SK-N-MC (cell line): ENCODE data around the gene FOXP1.

Source experiments
- DNase-seq: peaks from one replicate; pipeline ENCODE4 v3.0.0-alpha.2; 2011; ENCODE audit warnings: low read depth, low spot score
- H3K27ac ChIP-seq: fragments of 200-600 bp; sonication (generic); 2 replicates; pipeline ENCODE4 v1.5.1; 2016; ENCODE audit warnings: mixed run types
- H3K36me3 ChIP-seq: fragments of 200-600 bp; sonication (generic); 2 replicates; pipeline ENCODE4 v1.6.1; 2017; ENCODE audit warnings: antibody characterized with exemption, low read length, mixed read lengths; ENCODE audit not compliant: insufficient read depth
- H3K4me3 ChIP-seq: fragments of 200-600 bp; sonication (generic); 2 replicates; pipeline ENCODE4 v1.5.1; 2016
- H3K9ac ChIP-seq: fragments of 200-600 bp; sonication (generic); 2 replicates; pipeline ENCODE4 v1.8.0; 2017; ENCODE audit warnings: mixed run types, mixed read lengths; ENCODE audit not compliant: insufficient read length
- H3K9me3 ChIP-seq: fragments of 200-600 bp; sonication (generic); 2 replicates; pipeline ENCODE4 v1.6.1; 2017; ENCODE audit warnings: low read depth, mild to moderate bottlenecking, antibody characterized with exemption, low read length, moderate library complexity, mixed read lengths
- EZH2 ChIP-seq: fragments of 200-600 bp; sonication (generic); IDR thresholded peaks from one replicate; pipeline ENCODE4 v1.6.1; 2017; ENCODE audit warnings: antibody characterized with exemption
- FOXP2 ChIP-seq: optimal IDR thresholded peaks from 2 replicates; pipeline ENCODE3; 2011; ENCODE audit warnings: mild to moderate bottlenecking, moderate library complexity; ENCODE audit not compliant: insufficient read depth; ENCODE audit errors: extremely low read length, control extremely low read depth
- POLR2AphosphoS5 ChIP-seq: IDR thresholded peaks from 2 replicates; pipeline ENCODE4 v1.6.1; 2012; ENCODE audit warnings: mild to moderate bottlenecking, low read depth, low read length, borderline replicate concordance

The FOXP1 gene

GRCh38 chr3:71273453-71273852 lies 310.1 kb downstream of the FOXP1 start:
- no peak for TF ChIP-seq POLR2AphosphoS5
- no peak for TF ChIP-seq EZH2
- no peak for TF ChIP-seq FOXP2
- Histone ChIP-seq H3K27ac (no peak overlapping the region), H3K4me3 (no peak overlapping the region), H3K9me3 (no peaks in the 10 kb centered on the region), H3K36me3 (no peaks in the 10 kb centered on the region), H3K9ac (no peak overlapping the region)
- no peak for DNase-seq

DNA sequence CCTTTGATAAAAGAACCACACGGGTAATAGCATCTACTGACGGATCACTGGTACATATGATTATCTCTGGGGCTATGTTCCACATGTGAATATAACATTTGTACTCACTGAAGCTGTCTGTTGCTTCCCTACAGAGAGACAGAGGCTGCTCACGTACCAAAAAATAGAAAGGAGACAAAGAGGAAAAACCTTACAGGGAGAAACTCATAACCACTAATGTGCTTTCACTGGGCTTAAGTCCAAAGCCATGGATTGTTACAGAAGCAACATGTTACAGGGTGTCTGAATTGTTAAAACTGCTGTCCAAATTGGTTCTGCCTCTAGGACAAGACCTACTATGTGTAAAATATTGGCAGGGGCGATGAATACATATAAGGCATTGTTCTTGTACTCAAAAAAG lies 311.9 kb downstream of the FOXP1 start:
- no peaks in the 10 kb centered on the region for H3K9me3 ChIP-seq
- no peak overlapping the region for H3K9ac ChIP-seq
- TF ChIP-seq FOXP2 (no peak), EZH2 (no peak), POLR2AphosphoS5 (no peak)
- no peaks in the 10 kb centered on the region for H3K36me3 ChIP-seq
- H3K4me3 ChIP-seq = no peak overlapping the region
- H3K27ac ChIP-seq = no peak overlapping the region
- no peak for DNase-seq

DNA sequence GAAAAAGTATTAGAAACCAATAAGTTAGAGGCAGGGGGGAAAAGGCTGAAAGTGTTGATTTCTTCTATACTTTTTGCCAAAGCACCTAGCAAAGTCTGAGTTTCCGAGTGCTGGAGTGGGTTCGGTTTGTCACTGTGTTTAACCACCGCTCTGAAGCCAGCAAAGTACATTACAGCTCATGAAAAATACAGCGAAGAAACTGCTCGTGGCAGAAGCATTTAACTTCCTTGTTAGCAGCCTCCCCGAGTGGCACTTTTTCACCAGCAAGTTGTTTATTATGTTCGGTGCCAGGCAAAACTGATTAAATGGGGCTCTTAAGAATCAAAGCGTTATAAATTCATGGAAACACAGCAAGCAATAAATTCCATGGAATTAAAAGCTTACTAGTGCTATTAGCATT lies 313.6 kb downstream of the FOXP1 start:
- no peak for DNase-seq
- TF ChIP-seq FOXP2 (no peak), POLR2AphosphoS5 (no peak), EZH2 (no peak)
- no peak overlapping the region for H3K27ac ChIP-seq
- H3K4me3 ChIP-seq = no peak overlapping the region
- H3K36me3 ChIP-seq = no peaks in the 10 kb centered on the region
- H3K9ac ChIP-seq = no peak overlapping the region
- no peaks in the 10 kb centered on the region for H3K9me3 ChIP-seq

DNA sequence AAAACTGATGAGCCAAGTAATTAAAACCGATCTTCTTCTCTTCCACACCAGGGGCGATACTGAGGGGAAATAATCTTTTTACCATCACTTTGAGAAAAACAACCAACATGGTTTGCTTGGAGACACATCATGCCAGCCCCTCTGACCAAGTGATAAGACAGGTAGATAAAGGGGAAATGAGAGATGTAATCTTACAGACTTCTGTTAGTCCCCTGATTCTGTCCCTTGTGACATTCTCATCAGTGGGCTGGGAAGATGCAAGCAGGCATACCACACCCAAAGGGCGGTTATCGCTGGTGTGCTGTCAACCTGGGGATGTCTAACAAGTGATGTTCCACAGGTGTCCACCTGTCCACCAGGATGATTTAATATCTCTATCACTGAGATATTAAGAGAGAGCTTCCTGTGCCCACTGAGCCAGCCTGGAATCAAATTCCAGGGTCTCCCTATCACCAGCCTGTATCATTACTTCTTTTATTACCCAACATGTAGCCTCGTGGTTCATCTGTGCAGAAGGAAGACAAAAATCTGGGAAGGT lies 315.0 kb downstream of the FOXP1 start:
- Histone ChIP-seq H3K4me3 (no peak overlapping the region), H3K27ac (no peak overlapping the region)

GRCh38 chr3:71266875-71267274 lies 316.7 kb downstream of the FOXP1 start:
- Histone ChIP-seq H3K4me3 (no peak overlapping the region), H3K9ac (no peak overlapping the region), H3K36me3 (no peaks in the 10 kb centered on the region), H3K9me3 (no peaks in the 10 kb centered on the region), H3K27ac (no peak overlapping the region)
- no peak for DNase-seq
- TF ChIP-seq FOXP2 = no peak
- no peak for TF ChIP-seq EZH2
- no peak for TF ChIP-seq POLR2AphosphoS5

More for the DNA sequence above, 315.0 kb downstream of the FOXP1 start:
- DNase-seq = no peak
- Histone ChIP-seq H3K9ac (no peak overlapping the region), H3K36me3 (no peaks in the 10 kb centered on the region), H3K9me3 (no peaks in the 10 kb centered on the region)
- TF ChIP-seq POLR2AphosphoS5 (no peak), EZH2 (no peak), FOXP2 (no peak)

DNA sequence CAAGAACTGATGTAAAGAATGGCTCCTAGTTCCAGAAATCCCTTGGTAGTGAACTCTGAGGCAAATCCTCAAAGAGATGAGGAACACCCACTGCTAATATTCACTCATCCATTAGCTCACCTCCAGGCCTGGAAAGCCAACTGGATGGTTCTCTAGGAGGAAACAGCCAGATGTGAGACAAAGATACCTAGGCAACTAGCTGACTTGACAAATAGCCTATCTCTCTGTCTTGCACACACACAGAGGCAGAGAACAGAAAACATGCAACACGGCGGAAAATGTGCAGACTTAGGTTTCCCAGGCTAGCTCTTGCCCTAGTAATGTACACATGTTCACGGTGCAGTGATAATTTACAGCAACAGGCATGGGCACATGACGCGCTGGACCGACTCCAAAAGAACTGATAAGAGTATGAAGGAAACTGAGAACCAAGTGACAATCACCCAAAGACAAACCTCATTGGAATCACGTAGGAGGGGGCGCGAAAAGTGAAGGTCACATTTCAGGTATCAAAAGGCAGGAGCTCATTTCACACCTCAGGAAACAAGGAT lies 318.1 kb downstream of the FOXP1 start:
- no peak for DNase-seq
- H3K9ac ChIP-seq = no peak overlapping the region
- H3K4me3 ChIP-seq = no peak overlapping the region
- no peak for TF ChIP-seq EZH2
- H3K36me3 ChIP-seq = no peaks in the 10 kb centered on the region
- no peaks in the 10 kb centered on the region for H3K9me3 ChIP-seq
- H3K27ac ChIP-seq = no peak overlapping the region

DNA sequence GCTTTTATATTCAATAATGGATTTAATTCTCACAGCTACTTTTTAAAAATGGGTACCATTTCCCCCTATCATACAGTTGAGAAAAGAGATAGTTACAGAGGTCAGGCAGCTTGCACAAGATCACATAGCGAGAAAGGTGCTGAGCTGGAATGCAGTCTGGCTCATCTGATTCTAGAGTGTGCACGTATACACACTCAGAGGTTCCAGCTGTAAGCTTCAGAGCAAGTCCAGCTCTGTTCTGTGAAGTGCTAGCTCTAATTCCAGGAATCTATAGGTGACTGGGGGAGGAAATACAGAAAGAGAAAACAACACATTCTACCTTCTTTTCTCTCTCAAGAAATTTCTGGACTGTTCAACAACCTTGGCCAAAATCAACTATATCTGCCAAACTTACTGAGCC lies 318.7 kb downstream of the FOXP1 start:
- Histone ChIP-seq H3K4me3 (no peak overlapping the region), H3K36me3 (no peaks in the 10 kb centered on the region), H3K27ac (no peak overlapping the region), H3K9ac (no peak overlapping the region), H3K9me3 (no peaks in the 10 kb centered on the region)
- no peak for DNase-seq
- TF ChIP-seq FOXP2 = no peak
- TF ChIP-seq EZH2 = no peak
- no peak for TF ChIP-seq POLR2AphosphoS5

DNA sequence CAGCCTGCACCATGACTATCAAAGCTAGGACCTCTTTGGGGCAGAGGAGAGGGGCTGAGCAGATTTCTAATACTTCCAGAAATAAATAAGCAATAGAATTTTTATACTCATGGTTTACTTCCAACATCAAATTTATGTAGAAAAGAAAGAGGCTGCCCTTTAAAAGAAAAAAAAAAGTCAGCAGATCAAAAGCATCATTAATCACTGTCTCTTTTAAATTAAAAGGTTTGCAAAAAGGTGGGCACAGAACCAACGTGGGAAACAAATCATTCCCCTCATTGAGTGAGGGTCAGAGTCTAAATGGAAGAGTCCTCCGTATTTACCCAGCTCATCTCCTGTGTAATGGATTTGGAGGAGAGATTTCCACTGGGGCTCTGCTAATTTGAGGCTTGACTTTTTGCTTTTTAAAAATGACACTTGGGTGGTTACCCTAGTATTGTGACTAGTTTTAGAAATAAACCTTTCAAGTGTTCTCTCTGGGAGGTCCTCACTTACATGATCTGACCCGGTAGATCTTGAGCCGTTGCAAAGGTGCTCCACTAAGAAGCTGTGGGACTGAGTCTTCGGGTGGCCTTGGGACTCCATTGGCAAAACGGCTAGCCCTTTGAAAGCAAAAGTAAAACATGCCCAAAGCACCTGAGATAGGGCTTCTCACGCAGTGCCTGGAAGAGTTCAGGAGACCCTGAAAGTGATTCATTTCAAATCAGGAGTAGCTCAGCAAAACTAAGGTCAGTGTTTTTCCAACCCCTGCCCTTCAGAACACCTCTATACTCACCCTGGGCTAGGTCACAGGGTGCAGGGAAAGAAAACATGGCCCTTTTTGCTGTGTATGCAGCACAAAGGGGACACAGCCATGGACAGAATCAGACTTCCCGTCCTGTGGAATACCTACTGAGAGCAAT lies 320.9 kb downstream of the FOXP1 start:
- no peak overlapping the region for H3K9ac ChIP-seq
- no peaks in the 10 kb centered on the region for H3K36me3 ChIP-seq
- no peak for DNase-seq
- no peak overlapping the region for H3K4me3 ChIP-seq
- no peaks in the 10 kb centered on the region for H3K9me3 ChIP-seq
- H3K27ac ChIP-seq = no peak overlapping the region
- TF ChIP-seq POLR2AphosphoS5 (no peak), EZH2 (no peak), FOXP2 (no peak)

- H3K9me3 ChIP-seq = no peaks in the 10 kb centered on the region
- H3K36me3 ChIP-seq = no peaks in the 10 kb centered on the region
- no peak for DNase-seq
- TF ChIP-seq FOXP2 = no peak
- no peak overlapping the region for H3K9ac ChIP-seq
- H3K4me3 ChIP-seq = no peak overlapping the region
- H3K27ac ChIP-seq = no peak overlapping the region
Measured at GRCh38 chr3:71260782-71261181, 322.7 kb downstream of the FOXP1 start.
